Sigmoid colon (tissue), 4 donors: ENCODE data around the gene SSMEM1.

Source experiments
- CTCF ChIP-seq, 4 experiments: fragments of 450-650 bp in 3 of 4; fragments of 200-600 bp in 1 of 4; IDR thresholded peaks; one replicate each; pipeline ENCODE4 v1.5.1; 2016 to 2019; ENCODE audit warnings: antibody characterized with exemption in 4 of 4, mild to moderate bottlenecking in 3 of 4, moderate library complexity in 2 of 4
- EP300 ChIP-seq, 4 donors: sonication (generic); formaldehyde crosslinking; IDR thresholded peaks; one replicate each; pipeline ENCODE4 v1.6.1; 2017; ENCODE audit warnings: antibody characterized with exemption in 4 of 4
- POLR2A ChIP-seq, 2 donors: fragments of 450-650 bp; IDR thresholded peaks; one replicate each; pipeline ENCODE4 v1.6.1; 2016; ENCODE audit warnings: antibody characterized with exemption in 2 of 2, mild to moderate bottlenecking in 2 of 2, moderate library complexity in 2 of 2
- POLR2AphosphoS5 ChIP-seq, 4 donors: sonication (generic); formaldehyde crosslinking; IDR thresholded peaks; one replicate each; pipeline ENCODE4 v1.6.1; 2017; ENCODE audit warnings: antibody characterized with exemption in 4 of 4

DNA sequence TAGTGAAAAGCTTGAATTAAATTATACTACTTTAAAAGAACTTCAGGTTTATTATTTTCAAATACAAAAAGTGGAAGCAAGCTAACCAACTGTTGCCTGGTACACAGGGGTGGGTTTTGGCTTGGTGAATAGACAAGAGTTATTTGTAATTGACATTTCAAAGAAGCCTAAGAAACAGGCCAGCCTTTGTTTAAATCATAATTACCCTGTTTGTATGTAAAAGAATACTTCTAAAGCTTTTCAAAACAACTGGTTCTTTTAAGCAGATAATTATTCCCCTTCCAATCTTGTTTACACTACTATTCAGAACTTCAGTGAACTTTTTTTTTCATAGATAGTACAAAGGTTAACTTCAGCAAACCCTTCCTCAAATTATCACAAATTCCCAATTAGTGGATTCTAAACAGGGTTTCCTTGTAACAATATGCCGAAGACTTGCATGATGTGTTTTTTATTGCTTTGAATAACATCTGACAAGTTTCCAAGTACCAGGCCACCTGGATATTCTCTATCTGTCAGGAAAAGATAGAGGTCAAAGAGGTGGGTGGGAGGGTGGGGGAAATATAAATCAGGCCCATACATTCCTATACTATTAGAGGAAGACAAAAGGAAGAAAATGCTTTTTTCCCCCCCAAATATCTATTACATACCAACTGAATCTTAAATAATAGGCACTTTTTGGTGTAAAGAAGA is 20.4 kb downstream of the SSMEM1 start:
- TF ChIP-seq CTCF (IDR thresholded peaks at IDR 0.05) (no peak), POLR2A (IDR thresholded peaks at IDR 0.05) (no peak), POLR2AphosphoS5 (IDR thresholded peaks at IDR 0.05) (peak in 2 of 4 donors; percentile 48 to 54), EP300 (IDR thresholded peaks at IDR 0.05) (no peak)
